AG10803 (cell line): ENCODE measurements around the gene TCEA3.
A peak's percentile ranks its signal among the peaks of the same experiment; 100 is the strongest.

Source experiments
- DNase-seq: peaks from one replicate; pipeline ENCODE4 v3.0.0; 2010; ENCODE audit warnings: low read depth
- H3K4me3 ChIP-seq: 2 replicates; pipeline ENCODE4 v1.5.1; 2011; ENCODE audit warnings: mild to moderate bottlenecking, low read length, control low read depth
- CTCF ChIP-seq: conservative IDR thresholded peaks from 2 replicates; pipeline ENCODE4 v1.5.1; 2011; ENCODE audit warnings: mild to moderate bottlenecking, low read length, control low read depth, inconsistent platforms

The TCEA3 gene

GRCh38 chr1:23427550-23427949, 3.0 kb upstream of the TCEA3 start:
- no peak overlapping the region for H3K4me3 ChIP-seq
- no peak for TF ChIP-seq CTCF
- no peak for DNase-seq

DNA sequence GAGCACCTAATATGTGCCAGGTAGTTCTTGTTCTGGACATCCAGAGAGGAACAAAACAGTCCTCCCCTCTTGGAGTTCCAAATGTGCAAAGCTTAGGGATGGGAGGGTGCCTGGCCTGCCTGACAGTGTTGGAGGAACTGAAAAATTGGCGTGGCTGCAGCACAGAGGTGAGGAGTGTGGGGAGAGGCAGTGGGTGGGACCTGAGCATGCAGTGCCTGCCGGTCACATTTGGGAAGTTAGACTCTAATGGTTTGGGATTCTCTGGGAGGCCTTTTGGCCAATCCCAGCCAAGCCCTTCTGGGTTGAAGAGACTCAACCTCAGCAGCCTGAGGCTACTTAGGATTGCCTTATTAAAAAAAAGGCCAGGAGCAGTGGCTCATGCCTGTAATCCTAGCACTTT, 2.3 kb upstream of the TCEA3 start:
- H3K4me3 ChIP-seq = no peak overlapping the region
- no peak for TF ChIP-seq CTCF
- no peak for DNase-seq

GRCh38 chr1:23425193-23425494, 596 bp upstream of the TCEA3 start:
- TF ChIP-seq CTCF = no peak
- DNase-seq = no peak
- H3K4me3 ChIP-seq = peak overlapping the region; percentile 69

DNA sequence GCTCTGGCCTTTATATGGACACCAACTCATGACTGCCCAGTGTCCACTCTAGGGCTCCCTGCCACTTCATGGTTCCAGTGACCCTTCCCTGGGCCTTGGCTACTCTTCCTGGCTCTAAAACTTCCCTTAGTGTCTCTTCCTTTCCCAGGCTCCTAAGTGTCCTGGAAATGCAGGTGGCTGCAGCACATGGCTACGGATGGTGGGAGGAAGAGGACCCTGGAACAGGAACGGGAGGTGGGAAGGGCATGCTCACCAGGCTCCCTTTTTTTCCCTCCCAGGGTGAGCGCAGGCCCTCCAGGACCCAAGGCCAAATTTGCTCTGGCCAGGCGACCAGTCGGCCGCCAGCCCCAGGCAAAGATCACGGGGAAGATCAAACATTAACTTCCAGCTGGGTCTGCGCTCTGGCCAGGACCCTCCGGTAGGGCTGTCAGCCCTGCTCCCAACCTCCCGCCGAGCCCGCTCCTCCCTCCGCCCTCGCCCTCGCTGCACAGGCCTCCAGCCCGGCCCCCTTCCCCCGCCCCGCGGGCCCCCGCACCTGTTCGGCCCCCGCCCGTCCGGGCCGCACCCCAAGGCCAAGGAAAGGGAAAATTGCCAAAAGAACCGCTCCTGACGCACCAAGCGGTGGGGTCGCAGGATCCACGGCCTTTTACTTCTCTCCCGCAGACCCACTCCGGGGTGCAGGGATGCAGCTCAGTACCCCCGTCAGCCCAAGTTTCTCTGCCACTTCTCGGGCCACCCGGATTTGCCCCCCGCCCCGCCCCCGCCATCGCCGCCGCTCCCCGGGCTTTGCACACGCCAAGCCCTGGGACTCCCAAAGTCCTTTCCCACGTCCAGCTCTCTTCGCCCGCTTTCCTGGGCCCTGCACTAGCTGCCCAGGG, 894 bp downstream of the TCEA3 start:
- TF ChIP-seq CTCF = no peak
- H3K4me3 ChIP-seq = peak overlapping the region; percentile 69
- DNase-seq = peak; percentile 19

DNA sequence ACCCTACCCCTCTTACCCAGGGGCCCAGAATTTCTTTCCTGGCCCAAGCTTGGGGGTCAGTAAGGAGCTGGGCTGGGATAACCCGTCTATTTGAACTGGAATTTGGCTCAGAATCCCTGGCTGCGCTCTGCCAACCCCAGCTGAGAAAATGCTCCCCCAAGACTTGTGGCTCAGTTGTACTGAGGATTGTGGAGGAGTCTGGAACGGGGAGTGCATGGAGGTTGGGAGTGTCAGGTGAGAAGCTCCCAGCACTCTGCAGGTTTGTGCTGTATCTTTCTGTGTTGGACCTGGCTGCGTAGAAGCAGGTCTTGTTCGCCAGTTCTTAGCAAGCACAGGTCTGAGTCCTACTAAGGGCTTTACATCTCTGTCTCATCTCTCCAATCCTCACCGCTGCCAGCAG, 1.6 kb downstream of the TCEA3 start:
- peak; percentile 6 for DNase-seq
- H3K4me3 ChIP-seq = peak overlapping the region; percentile 69
- TF ChIP-seq CTCF = no peak

DNA sequence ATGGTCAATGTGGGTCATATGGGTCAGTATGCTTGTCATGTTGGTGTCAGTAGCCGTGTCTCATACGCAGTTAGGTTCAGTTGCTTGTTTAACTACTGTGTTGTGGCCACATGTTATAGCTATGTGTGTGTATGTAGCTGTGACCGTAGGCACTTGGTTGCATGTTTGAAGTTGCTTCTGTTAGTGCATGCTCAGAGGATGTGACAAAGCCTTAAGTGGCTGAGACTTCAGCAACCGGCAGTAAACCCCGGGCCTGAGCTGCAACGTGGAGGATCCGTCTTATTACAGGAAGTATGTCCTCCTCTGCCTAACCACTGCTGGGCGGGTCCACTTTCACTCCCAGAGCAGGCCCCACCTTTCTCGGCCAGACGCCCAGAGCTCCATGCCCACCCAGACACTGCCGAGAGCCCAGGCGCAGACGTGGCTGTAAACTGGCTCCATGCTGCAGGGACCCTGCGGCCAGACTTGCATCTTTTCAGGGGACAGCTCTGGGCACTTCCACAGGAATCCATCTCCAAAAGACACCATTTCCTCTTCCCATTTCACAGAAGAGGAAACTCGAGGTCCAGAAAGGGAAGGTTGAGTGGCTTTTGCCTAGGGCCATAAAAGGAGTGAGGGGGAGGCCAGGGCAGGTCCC, 2.2 kb downstream of the TCEA3 start:
- TF ChIP-seq CTCF = no peak
- peak overlapping the region; percentile 0 for H3K4me3 ChIP-seq
- DNase-seq = peak; percentile 81

DNA sequence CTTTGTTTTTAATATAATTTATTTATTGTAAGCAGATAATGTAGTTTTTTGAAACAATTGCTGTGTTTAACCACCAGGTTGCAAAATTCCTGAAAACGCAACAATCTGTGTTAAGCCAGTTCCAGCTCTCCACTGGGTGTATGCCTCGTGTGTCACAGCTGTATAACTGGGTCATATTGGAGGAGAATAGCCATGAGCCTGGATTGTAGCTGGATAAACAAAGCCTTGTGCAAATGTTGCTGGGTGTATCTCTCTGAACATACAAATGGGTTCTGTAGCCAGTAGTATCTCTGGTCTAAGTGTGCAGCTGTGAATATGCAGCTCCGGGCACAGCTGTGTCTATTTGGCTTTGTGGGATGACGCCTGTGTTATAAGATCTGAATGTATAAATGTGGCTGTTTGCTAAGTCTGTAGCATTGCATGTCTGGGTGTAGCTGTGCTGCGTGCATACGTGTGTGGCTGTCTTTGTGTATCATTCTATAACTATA, 2.8 kb downstream of the TCEA3 start:
- peak; percentile 83 for DNase-seq
- H3K4me3 ChIP-seq = no peak overlapping the region; the same call in 1 of the 2 replicates
- TF ChIP-seq CTCF = peak; percentile 47
